Mesothelial cell of epicardium (in vitro differentiated cells): ENCODE measurements around the gene FGF8. TPM values are rescaled to one million over a fixed set of nuclear protein-coding genes. Genes with fewer than 3 reads are reported as not detected.

Experiments
- DNase-seq, 2 experiments: peaks; one replicate each; pipeline ENCODE4 v3.0.0; 2021; ENCODE audit warnings: low spot score in 2 of 2; ENCODE audit not compliant: unreplicated experiment in 2 of 2
- H3K27ac Mint-ChIP-seq: 2 replicates; pipeline ENCODE4 v1.8.0; 2021; ENCODE audit warnings: mixed read lengths
- H3K27me3 Mint-ChIP-seq: 2 replicates; pipeline ENCODE4 v1.8.0; 2021; ENCODE audit warnings: low read depth, mixed read lengths
- H3K36me3 Mint-ChIP-seq: 2 replicates; pipeline ENCODE4 v1.8.0; 2021; ENCODE audit warnings: mixed read lengths
- H3K4me1 Mint-ChIP-seq: 2 replicates; pipeline ENCODE4 v1.8.0; 2021; ENCODE audit warnings: mixed read lengths
- H3K4me3 Mint-ChIP-seq: 2 replicates; pipeline ENCODE4 v1.8.0; 2021; ENCODE audit warnings: mild to moderate bottlenecking, moderate library complexity, mixed read lengths
- H3K9me3 Mint-ChIP-seq: 2 replicates; pipeline ENCODE4 v1.8.0; 2021; ENCODE audit warnings: mixed read lengths
- total RNA-seq: library from RNA; stranded (reverse); gene quantifications from 3 replicates; pipeline ENCODE4 v1.2.1, GENCODE V29; 2021
- TF ChIP-seq, protein P1 (sequence below): fragments of 200-600 bp; sonication (generic); IDR thresholded peaks from one replicate; pipeline ENCODE4 v1.5.0; 2021; ENCODE audit warnings: antibody characterized with exemption; ENCODE audit not compliant: unreplicated experiment

The FGF8 gene
- total RNA-seq, 1 donor from 2014 or later: not detected

GRCh38 chr10:101768791-101769170 lies 7.1 kb downstream of the FGF8 start:
- TF ChIP-seq, protein P1, sequence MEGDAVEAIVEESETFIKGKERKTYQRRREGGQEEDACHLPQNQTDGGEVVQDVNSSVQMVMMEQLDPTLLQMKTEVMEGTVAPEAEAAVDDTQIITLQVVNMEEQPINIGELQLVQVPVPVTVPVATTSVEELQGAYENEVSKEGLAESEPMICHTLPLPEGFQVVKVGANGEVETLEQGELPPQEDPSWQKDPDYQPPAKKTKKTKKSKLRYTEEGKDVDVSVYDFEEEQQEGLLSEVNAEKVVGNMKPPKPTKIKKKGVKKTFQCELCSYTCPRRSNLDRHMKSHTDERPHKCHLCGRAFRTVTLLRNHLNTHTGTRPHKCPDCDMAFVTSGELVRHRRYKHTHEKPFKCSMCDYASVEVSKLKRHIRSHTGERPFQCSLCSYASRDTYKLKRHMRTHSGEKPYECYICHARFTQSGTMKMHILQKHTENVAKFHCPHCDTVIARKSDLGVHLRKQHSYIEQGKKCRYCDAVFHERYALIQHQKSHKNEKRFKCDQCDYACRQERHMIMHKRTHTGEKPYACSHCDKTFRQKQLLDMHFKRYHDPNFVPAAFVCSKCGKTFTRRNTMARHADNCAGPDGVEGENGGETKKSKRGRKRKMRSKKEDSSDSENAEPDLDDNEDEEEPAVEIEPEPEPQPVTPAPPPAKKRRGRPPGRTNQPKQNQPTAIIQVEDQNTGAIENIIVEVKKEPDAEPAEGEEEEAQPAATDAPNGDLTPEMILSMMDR: no peak
- Mint-ChIP-seq H3K4me3 (no peak overlapping the region), H3K9me3 (no peaks in the 10 kb centered on the region), H3K36me3 (no peaks in the 10 kb centered on the region), H3K27me3 (peaks cover 92% of the 10 kb centered on the region), H3K27ac (no peak overlapping the region), H3K4me1 (peaks cover 4% of the 10 kb centered on the region)
- DNase-seq: no peak

- H3K4me1 Mint-ChIP-seq: no peaks in the 10 kb centered on the region
- H3K27me3 Mint-ChIP-seq: peaks cover 90% of the 10 kb centered on the region
- H3K36me3 Mint-ChIP-seq: no peaks in the 10 kb centered on the region
- no peak overlapping the region for H3K4me3 Mint-ChIP-seq
- H3K9me3 Mint-ChIP-seq: no peaks in the 10 kb centered on the region
- H3K27ac Mint-ChIP-seq: no peak overlapping the region
- no peak for DNase-seq
- TF ChIP-seq, protein P1: no peak
These were observed 7.7 kb downstream of the FGF8 start for GRCh38 chr10:101767966-101768790.

DNA sequence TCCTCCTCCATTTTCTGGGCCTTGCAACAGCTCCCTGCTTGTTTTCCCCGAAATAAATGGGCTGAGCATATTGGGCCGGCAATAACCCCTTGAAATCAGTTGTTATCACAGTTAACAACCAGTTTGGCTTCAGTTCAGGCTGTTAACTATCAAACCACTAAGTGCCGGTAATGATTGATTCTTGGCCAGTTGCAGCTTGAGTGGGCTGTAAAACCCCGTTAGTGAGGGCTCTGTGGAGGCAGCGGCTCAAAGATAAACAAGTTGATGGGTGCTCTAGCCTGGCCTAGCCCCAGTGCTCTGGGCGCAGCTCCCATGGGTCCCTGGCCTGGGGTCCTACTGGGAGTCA lies 8.3 kb downstream of the FGF8 start:
- TF ChIP-seq, protein P1: no peak
- Mint-ChIP-seq H3K27me3 (peaks cover 86% of the 10 kb centered on the region), H3K9me3 (no peaks in the 10 kb centered on the region), H3K4me3 (no peak overlapping the region), H3K27ac (no peak overlapping the region), H3K4me1 (no peaks in the 10 kb centered on the region), H3K36me3 (no peaks in the 10 kb centered on the region)
- no peak for DNase-seq

DNA sequence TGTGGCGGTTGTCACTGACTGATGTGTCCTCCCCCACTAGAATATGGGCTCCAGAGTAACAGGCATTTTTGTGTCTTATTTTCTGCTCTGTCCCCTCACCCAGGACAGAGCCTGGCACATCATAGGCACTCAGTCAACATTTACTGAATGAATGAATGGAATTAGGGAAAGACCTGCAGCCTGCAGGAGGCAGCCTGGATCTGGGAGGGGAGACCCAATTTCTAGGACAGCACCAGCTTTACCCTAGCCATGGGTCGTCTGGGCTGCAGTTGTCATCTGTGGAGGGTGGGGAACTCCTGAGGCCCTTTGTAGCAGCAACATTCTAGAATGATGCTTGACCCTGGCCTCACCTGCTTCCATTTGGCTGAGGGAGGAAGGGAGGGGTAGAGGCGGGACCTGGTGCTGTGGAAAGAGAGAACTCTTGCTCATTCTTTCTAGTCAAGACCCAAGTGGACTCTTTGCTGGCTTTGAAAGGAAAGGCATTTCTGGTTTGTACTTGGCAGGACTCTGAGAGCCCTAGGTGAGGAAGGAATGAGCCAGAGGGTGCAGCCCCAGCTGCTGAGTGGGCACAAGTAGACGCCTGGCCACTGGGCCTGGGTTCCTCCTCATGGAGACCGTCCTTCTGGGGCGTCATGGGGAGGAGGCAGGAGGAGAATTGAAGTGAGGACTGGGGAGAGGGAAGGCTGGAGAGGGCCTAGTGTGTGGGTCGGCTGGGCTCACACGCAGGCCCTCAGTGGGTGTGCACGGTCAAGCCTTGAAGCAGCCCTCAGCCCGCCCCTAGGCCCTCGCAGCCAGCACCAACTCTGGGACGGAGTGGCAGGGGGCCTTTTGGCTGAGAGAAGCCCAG lies 8.9 kb downstream of the FGF8 start:
- Mint-ChIP-seq H3K27me3 (peaks cover 82% of the 10 kb centered on the region), H3K4me3 (no peak overlapping the region), H3K9me3 (no peaks in the 10 kb centered on the region), H3K4me1 (no peaks in the 10 kb centered on the region), H3K27ac (no peak overlapping the region), H3K36me3 (no peaks in the 10 kb centered on the region)
- no peak for DNase-seq
- TF ChIP-seq, protein P1: no peak

DNA sequence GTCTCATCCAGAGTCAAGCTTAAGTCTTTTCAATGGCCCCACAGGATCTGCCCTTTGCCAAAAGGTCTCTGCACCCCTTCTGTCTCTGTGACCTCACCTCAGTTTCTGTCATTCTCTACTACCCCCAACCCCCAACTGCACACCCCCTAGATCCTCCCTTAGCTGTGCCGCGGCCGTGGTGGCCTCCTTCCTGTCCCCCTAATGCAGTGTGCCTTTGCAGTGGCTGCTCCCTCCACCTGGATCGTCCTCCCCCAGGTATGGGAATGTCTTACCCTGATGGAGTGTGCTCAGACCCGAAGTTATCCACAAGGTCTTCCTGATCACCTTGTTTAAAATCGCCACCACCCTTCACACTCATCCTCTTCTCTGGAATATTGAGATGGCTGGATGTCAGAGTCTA lies 9.6 kb downstream of the FGF8 start:
- Mint-ChIP-seq H3K4me1 (no peaks in the 10 kb centered on the region), H3K27ac (no peak overlapping the region), H3K36me3 (no peaks in the 10 kb centered on the region)

More for the DNA sequence above, 9.6 kb downstream of the FGF8 start:
- Mint-ChIP-seq H3K9me3 (no peaks in the 10 kb centered on the region), H3K27me3 (peaks cover 75% of the 10 kb centered on the region), H3K4me3 (no peak overlapping the region)
- TF ChIP-seq, protein P1: no peak
- no peak for DNase-seq
